Liver (tissue), 3 donors: Measurements from ENCODE around the gene ARMH3.

Experiments
- HNF4G ChIP-seq: IDR thresholded peaks from 2 replicates; pipeline ENCODE4 v1.6.1; 2016; ENCODE audit warnings: antibody characterized with exemption
- TF ChIP-seq, protein P1 (sequence below): IDR thresholded peaks from 2 replicates; pipeline ENCODE4 v1.6.1; 2016; ENCODE audit warnings: antibody characterized with exemption
- TF ChIP-seq, protein P2 (sequence below): fragments of 150-350 bp; IDR thresholded peaks from 2 replicates; pipeline ENCODE4 v1.5.1; 2017; ENCODE audit warnings: improper control_type of control experiment, low read depth, low read length; ENCODE audit not compliant: missing input control
- donor health status: healthy.
- donor health status: healthy.

GRCh38 chr10:101832325-101832771 is 223.6 kb downstream of the ARMH3 start:
- TF ChIP-seq HNF4G: no peak
- TF ChIP-seq, protein P1, sequence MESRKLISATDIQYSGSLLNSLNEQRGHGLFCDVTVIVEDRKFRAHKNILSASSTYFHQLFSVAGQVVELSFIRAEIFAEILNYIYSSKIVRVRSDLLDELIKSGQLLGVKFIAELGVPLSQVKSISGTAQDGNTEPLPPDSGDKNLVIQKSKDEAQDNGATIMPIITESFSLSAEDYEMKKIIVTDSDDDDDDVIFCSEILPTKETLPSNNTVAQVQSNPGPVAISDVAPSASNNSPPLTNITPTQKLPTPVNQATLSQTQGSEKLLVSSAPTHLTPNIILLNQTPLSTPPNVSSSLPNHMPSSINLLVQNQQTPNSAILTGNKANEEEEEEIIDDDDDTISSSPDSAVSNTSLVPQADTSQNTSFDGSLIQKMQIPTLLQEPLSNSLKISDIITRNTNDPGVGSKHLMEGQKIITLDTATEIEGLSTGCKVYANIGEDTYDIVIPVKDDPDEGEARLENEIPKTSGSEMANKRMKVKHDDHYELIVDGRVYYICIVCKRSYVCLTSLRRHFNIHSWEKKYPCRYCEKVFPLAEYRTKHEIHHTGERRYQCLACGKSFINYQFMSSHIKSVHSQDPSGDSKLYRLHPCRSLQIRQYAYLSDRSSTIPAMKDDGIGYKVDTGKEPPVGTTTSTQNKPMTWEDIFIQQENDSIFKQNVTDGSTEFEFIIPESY: no peak
- TF ChIP-seq, protein P2, sequence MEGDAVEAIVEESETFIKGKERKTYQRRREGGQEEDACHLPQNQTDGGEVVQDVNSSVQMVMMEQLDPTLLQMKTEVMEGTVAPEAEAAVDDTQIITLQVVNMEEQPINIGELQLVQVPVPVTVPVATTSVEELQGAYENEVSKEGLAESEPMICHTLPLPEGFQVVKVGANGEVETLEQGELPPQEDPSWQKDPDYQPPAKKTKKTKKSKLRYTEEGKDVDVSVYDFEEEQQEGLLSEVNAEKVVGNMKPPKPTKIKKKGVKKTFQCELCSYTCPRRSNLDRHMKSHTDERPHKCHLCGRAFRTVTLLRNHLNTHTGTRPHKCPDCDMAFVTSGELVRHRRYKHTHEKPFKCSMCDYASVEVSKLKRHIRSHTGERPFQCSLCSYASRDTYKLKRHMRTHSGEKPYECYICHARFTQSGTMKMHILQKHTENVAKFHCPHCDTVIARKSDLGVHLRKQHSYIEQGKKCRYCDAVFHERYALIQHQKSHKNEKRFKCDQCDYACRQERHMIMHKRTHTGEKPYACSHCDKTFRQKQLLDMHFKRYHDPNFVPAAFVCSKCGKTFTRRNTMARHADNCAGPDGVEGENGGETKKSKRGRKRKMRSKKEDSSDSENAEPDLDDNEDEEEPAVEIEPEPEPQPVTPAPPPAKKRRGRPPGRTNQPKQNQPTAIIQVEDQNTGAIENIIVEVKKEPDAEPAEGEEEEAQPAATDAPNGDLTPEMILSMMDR: no peak
